ENCODE results near the gene CCL19. TPM values are rescaled to one million over a fixed set of nuclear protein-coding genes. Genes with fewer than 3 reads are reported as not detected.

The CCL19 gene
- total RNA-seq, 2 donors from 2014 or later: 8.0 to 13.4 TPM

GRCh38 chr9:34701769-34702736, 11.0 kb upstream of the CCL19 start:
- ATAC-seq (peak; percentile 93 to 96), DNase-seq (peak; percentile 85)
- intact Hi-C loops (cut with DNase I): loop anchor here in 1 of 2 donors (5.0 kb wide), 2 partner anchors 35 to 90 kb away; partner anchors contain the start of gene RPP25L

- intact Hi-C loops (cut with DNase I): loop anchor here in 1 of 2 donors (5.0 kb wide), 2 partner anchors 34 to 89 kb away; partner anchors contain the start of gene RPP25L
- DNase-seq (peak; percentile 82), ATAC-seq (peak; percentile 94 to 97)
Measured at GRCh38 chr9:34701023-34701768, 10.1 kb upstream of the CCL19 start.

GRCh38 chr9:34694811-34695210, 3.7 kb upstream of the CCL19 start:
- DNase-seq (no peak), ATAC-seq (no peak)
- intact Hi-C loops (cut with DNase I): no loop called here

- no peak for ATAC-seq
- DNase-seq: no peak
- intact Hi-C loops (cut with DNase I): no loop called here
Measured at GRCh38 chr9:34693560-34693959, 2.5 kb upstream of the CCL19 start.

- ATAC-seq (no peak), DNase-seq (no peak)
- intact Hi-C loops (cut with DNase I): no loop called here
Measured at GRCh38 chr9:34691936-34692315, 850 bp upstream of the CCL19 start.

GRCh38 chr9:34689512-34689911, 1.6 kb downstream of the CCL19 start:
- ATAC-seq: no peak
- intact Hi-C loops (cut with DNase I): no loop called here
- no peak for DNase-seq

GRCh38 chr9:34689116-34689470, 2.0 kb downstream of the CCL19 start:
- no peak for ATAC-seq
- intact Hi-C loops (cut with DNase I): no loop called here
- DNase-seq: no peak

GRCh38 chr9:34688329-34689115, 2.6 kb downstream of the CCL19 start:
- no peak for DNase-seq
- intact Hi-C loops (cut with DNase I): no loop called here
- no peak for ATAC-seq

- intact Hi-C loops (cut with DNase I): no loop called here
- DNase-seq (no peak), ATAC-seq (no peak)
Measured at GRCh38 chr9:34687276-34688030, 3.6 kb downstream of the CCL19 start.

GRCh38 chr9:34686732-34687131, 4.3 kb downstream of the CCL19 start:
- ATAC-seq (no peak), DNase-seq (no peak)
- intact Hi-C loops (cut with DNase I): no loop called here

GRCh38 chr9:34686231-34686630, 4.8 kb downstream of the CCL19 start:
- DNase-seq (peak; percentile 69), ATAC-seq (peak; percentile 40 to 61)
- intact Hi-C loops (cut with DNase I): no loop called here

GRCh38 chr9:34685591-34685990, 5.5 kb downstream of the CCL19 start:
- ATAC-seq (peak in 1 of 2 donors; percentile 35), DNase-seq (no peak)
- intact Hi-C loops (cut with DNase I): no loop called here

GRCh38 chr9:34684816-34685215, 6.3 kb downstream of the CCL19 start:
- DNase-seq (no peak), ATAC-seq (no peak)
- intact Hi-C loops (cut with DNase I): no loop called here

- no peak for DNase-seq
- no peak for ATAC-seq
- intact Hi-C loops (cut with DNase I): no loop called here
Measured at GRCh38 chr9:34684145-34684544, 6.9 kb downstream of the CCL19 start.

GRCh38 chr9:34675869-34676268, 15.2 kb downstream of the CCL19 start:
- ATAC-seq (peak in 1 of 2 donors; percentile 17), DNase-seq (no peak)
- intact Hi-C loops (cut with DNase I): no loop called here

GRCh38 chr9:34675048-34675714, 15.9 kb downstream of the CCL19 start:
- intact Hi-C loops (cut with DNase I): no loop called here
- DNase-seq: peak; percentile 74
- peak; percentile 70 to 86 for ATAC-seq

- ATAC-seq (no peak), DNase-seq (no peak)
- intact Hi-C loops (cut with DNase I): no loop called here
Measured at GRCh38 chr9:34674440-34674839, 16.6 kb downstream of the CCL19 start.

GRCh38 chr9:34671307-34671706, 19.8 kb downstream of the CCL19 start:
- ATAC-seq (no peak), DNase-seq (no peak)
- intact Hi-C loops (cut with DNase I): no loop called here
